Forelimb muscle (tissue), 1 donor: ENCODE results near the gene ZNF587B. TPM values are rescaled to one million over a fixed set of nuclear protein-coding genes. Genes with fewer than 3 reads are reported as not detected.
"Not testable (repeated sequence)": the region's sequence is repeated elsewhere in the genome, so short reads cannot be mapped to it uniquely, and the experiment has no call there.

ENCODE experiments used
- DNase-seq: peaks from one replicate; pipeline ENCODE4 v3.0.0-alpha.2; 2013; ENCODE audit warnings: low read depth
- polyA plus RNA-seq: library from polyadenylated mRNA; unstranded; fragments of 120-200 nt; gene quantifications from one replicate; pipeline ENCODE4 v1.2.1, GENCODE V29; 2013; ENCODE audit not compliant: insufficient read length

The ZNF587B gene
- polyA plus RNA-seq, 1 donor, result 5.1 TPM

GRCh38 chr19:57870225-57870624 is 40.1 kb downstream of the ZNF587B start:
- no peak for DNase-seq

GRCh38 chr19:57872450-57872849 is 42.4 kb downstream of the ZNF587B start:
- no peak for DNase-seq

- DNase-seq, result not testable (repeated sequence)
These were observed 44.0 kb downstream of the ZNF587B start for GRCh38 chr19:57873883-57874799.

- no peak for DNase-seq
These were observed 55.9 kb downstream of the ZNF587B start for GRCh38 chr19:57886046-57886445.

- no peak for DNase-seq
These were observed 57.3 kb downstream of the ZNF587B start for GRCh38 chr19:57887195-57887941.

- DNase-seq, result no peak
These were observed 58.0 kb downstream of the ZNF587B start for GRCh38 chr19:57888107-57888559.

- peak; percentile 31 for DNase-seq
These were observed 58.6 kb downstream of the ZNF587B start, which contains the start of gene ZNF814 for GRCh38 chr19:57888560-57889231. TSS of gene ZNF814 (minus strand) at chr19:57889037. CDS start at chr19:57888802, 235 bp downstream.

GRCh38 chr19:57890706-57891105 is 60.6 kb downstream of the ZNF587B start:
- not testable (repeated sequence) for DNase-seq

Other genes starting within 250 kb of the ZNF587B start
- gene ZIK1, start 246.2 kb upstream of the ZNF587B start, polyA plus RNA-seq, result 4.8 TPM
- 3.6 TPM for gene ZNF530, start 230.4 kb upstream of the ZNF587B start, polyA plus RNA-seq
- gene ZNF134, start 216.1 kb upstream of the ZNF587B start, polyA plus RNA-seq, result 13.2 TPM
- gene ZNF211, start 197.1 kb upstream of the ZNF587B start, polyA plus RNA-seq, result 17.3 TPM
- not detected for gene ZSCAN4, start 161.4 kb upstream of the ZNF587B start, polyA plus RNA-seq
- 5.6 TPM for gene ZNF551, start 148.3 kb upstream of the ZNF587B start, polyA plus RNA-seq
- 13.1 TPM for gene ZNF154, start 121.1 kb upstream of the ZNF587B start, polyA plus RNA-seq
- 8.2 TPM for gene ZNF671, start 102.7 kb upstream of the ZNF587B start, polyA plus RNA-seq
- 15.4 TPM for gene ZNF776, start 83.5 kb upstream of the ZNF587B start, polyA plus RNA-seq
- 13.6 TPM for gene ZNF586, start 60.6 kb upstream of the ZNF587B start, polyA plus RNA-seq
- 5.4 TPM for gene ZNF552, start 15.4 kb upstream of the ZNF587B start, polyA plus RNA-seq
- gene ZNF587, start 19.6 kb downstream of the ZNF587B start, polyA plus RNA-seq, result 16.9 TPM
- gene ZNF814, start 58.7 kb downstream of the ZNF587B start, polyA plus RNA-seq, result 22.7 TPM
- gene ZNF417, start 86.3 kb downstream of the ZNF587B start, polyA plus RNA-seq, result 14.2 TPM
- 10.5 TPM for gene ZNF418, start 105.1 kb downstream of the ZNF587B start, polyA plus RNA-seq
- gene ZNF256, start 117.4 kb downstream of the ZNF587B start, polyA plus RNA-seq, result 6.0 TPM
- 1.5 TPM for gene C19orf18, start 144.2 kb downstream of the ZNF587B start, polyA plus RNA-seq
- gene ZNF606, start 172.5 kb downstream of the ZNF587B start, polyA plus RNA-seq, result 10.5 TPM
- 0.91 TPM for gene ZSCAN1, start 203.7 kb downstream of the ZNF587B start, polyA plus RNA-seq
- 12.5 TPM for gene ZNF135, start 229.0 kb downstream of the ZNF587B start, polyA plus RNA-seq